ENCODE results near the gene ENTPD2.

GRCh38 chr9:137011156-137011555 is 42.7 kb downstream of the ENTPD2 start:
- TF ChIP-seq HDGF (IDR thresholded peaks at IDR 0.05; ENCODE audit: borderline replicate concordance) (no peak), SUZ12 (IDR thresholded peaks at IDR 0.05) (no peak), PKNOX1 (IDR thresholded peaks at IDR 0.05) (no peak), BHLHE40 (IDR thresholded peaks at IDR 0.05; ENCODE audit: borderline replicate concordance) (no peak)

Data from HEK293T (cell line).